DND-41 (cell line): Measurements from ENCODE around the gene ZNF253.
"Not testable (repeated sequence)": the region's sequence is repeated elsewhere in the genome, so short reads cannot be mapped to it uniquely, and the experiment has no call there.

Experiments used
- ATAC-seq: fragments of 200-7000 bp; cut with Tn5 transposase; 3 replicates; pipeline ENCODE4 v1.9.1; 2021; ENCODE audit warnings: low read depth; ENCODE audit not compliant: insufficient read depth
- DNase-seq: peaks from one replicate; pipeline ENCODE4 v3.0.0-alpha.2; 2020
- H2AFZ ChIP-seq: 2 replicates; pipeline ENCODE4 v1.6.0; 2012; ENCODE audit warnings: low read depth, low read length
- H3K27ac ChIP-seq: 2 replicates; pipeline ENCODE4 v1.5.1; 2012; ENCODE audit warnings: low read length, inconsistent platforms
- H3K27me3 ChIP-seq: fragments of 200-600 bp; sonication (generic); 2 replicates; pipeline ENCODE4 v1.6.0; 2012; ENCODE audit warnings: low read length, mild to moderate bottlenecking, inconsistent platforms; ENCODE audit not compliant: insufficient read depth, poor library complexity
- H3K36me3 ChIP-seq: 2 replicates; pipeline ENCODE4 v1.5.1; 2012; ENCODE audit warnings: low read length, inconsistent platforms; ENCODE audit not compliant: insufficient read depth
- H3K4me1 ChIP-seq: 2 replicates; pipeline ENCODE4 v1.5.1; 2012; ENCODE audit warnings: mild to moderate bottlenecking, low read length; ENCODE audit not compliant: insufficient read depth
- H3K4me2 ChIP-seq: 2 replicates; pipeline ENCODE4 v1.6.0; 2012; ENCODE audit warnings: mild to moderate bottlenecking, moderate library complexity, low read length, inconsistent platforms; ENCODE audit not compliant: insufficient read depth
- H3K4me3 ChIP-seq, 2 experiments: fragments of 200-600 bp in 1 of 2; shearing (Covaris generic) in 1 of 2; 2 replicates each; pipeline ENCODE4 v1.5.1; 2012 to 2016; ENCODE audit warnings: inconsistent platforms in 2 of 2, low read length in 2 of 2, mild to moderate bottlenecking in 2 of 2, low read depth in 1 of 2, moderate library complexity in 1 of 2
- H3K79me2 ChIP-seq: 2 replicates; pipeline ENCODE4 v1.6.0; 2012; ENCODE audit warnings: low read length, inconsistent platforms; ENCODE audit not compliant: insufficient read depth
- H3K9ac ChIP-seq: 2 replicates; pipeline ENCODE4 v1.6.0; 2012; ENCODE audit warnings: low read depth, mild to moderate bottlenecking, inconsistent platforms, low read length, moderate library complexity
- H3K9me3 ChIP-seq: 2 replicates; pipeline ENCODE4 v1.5.1; 2012; ENCODE audit warnings: low read length, moderate library complexity, mild to moderate bottlenecking, inconsistent platforms; ENCODE audit not compliant: insufficient read depth, severe bottlenecking
- H4K20me1 ChIP-seq: 2 replicates; pipeline ENCODE4 v1.6.0; 2012; ENCODE audit warnings: low read length; ENCODE audit not compliant: insufficient read depth
- CTCF ChIP-seq: IDR thresholded peaks from 2 replicates; pipeline ENCODE4 v1.5.1; 2012; ENCODE audit warnings: borderline replicate concordance, low read length, moderate library complexity, mild to moderate bottlenecking; ENCODE audit not compliant: poor library complexity, severe bottlenecking; ENCODE audit errors: extremely low read depth
- EZH2 ChIP-seq: IDR thresholded peaks from 3 replicates; pipeline ENCODE4 v1.6.1; 2012; ENCODE audit warnings: borderline replicate concordance, low read depth, mild to moderate bottlenecking, moderate library complexity, low read length, inconsistent platforms; ENCODE audit not compliant: severe bottlenecking

The ZNF253 gene

DNA sequence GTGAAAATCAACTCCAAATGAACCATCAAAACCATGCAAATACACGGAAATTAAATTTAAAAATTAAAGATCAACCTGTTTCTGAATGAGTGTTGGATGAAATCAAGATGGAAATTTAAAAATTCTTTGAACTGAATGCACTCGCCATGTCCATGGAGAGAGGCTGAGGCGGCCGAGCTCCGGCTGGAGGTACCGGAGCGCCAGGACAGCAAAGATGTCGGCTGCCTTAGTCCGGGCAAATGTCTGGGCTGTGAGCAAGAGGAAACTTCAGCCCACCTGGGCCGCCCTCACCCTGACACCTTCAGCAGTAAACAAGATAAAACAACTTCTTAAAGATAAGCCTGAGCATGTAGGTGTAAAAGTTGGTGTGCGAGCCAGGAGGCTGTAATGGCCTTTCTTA is 38.8 kb upstream of the ZNF253 start:
- DNase-seq (no peak), ATAC-seq (no peak)
- Histone ChIP-seq H3K4me2 (no peak overlapping the region), H3K4me3 (no peak overlapping the region), H3K79me2 (no peaks in the 10 kb centered on the region), H3K9ac (no peak overlapping the region), H2AFZ (no peak overlapping the region), H3K4me1 (peaks cover 8% of the 10 kb centered on the region; the same call in 1 of the 2 replicates), H3K36me3 (no peaks in the 10 kb centered on the region), H3K9me3 (peaks cover 31% of the 10 kb centered on the region), H3K27me3 (no peaks in the 10 kb centered on the region), H4K20me1 (no peaks in the 10 kb centered on the region), H3K27ac (no peak overlapping the region)
- TF ChIP-seq EZH2 (no peak), CTCF (no peak)

DNA sequence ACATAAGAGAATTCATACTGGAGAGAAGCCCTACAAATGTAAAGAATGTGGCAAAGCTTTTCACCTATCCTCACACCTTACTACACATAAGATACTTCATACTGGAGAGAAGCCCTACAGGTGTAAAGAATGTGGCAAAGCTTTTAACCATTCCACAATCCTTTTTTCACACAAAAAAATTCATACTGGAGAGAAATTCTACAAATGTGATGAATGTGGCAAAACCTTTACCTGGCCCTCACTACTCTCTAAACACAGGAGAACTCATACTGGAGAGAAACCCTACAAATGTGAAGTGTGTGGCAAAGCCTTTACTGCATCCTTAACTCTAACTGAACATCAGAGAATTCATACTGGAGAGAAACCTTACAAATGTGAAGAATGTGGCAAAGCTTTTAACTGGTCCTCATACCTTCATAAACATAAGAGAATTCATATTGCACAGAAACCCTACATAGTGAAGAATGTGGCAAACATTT is 30.1 kb upstream of the ZNF253 start:
- Histone ChIP-seq H3K79me2 (no peaks in the 10 kb centered on the region), H3K9ac (no peak overlapping the region), H4K20me1 (no peaks in the 10 kb centered on the region), H3K27ac (no peak overlapping the region), H3K27me3 (no peaks in the 10 kb centered on the region), H2AFZ (no peak overlapping the region), H3K9me3 (peaks cover 44% of the 10 kb centered on the region), H3K4me2 (no peak overlapping the region), H3K4me3 (no peak overlapping the region), H3K4me1 (no peaks in the 10 kb centered on the region), H3K36me3 (no peaks in the 10 kb centered on the region)
- ATAC-seq (no peak), DNase-seq (no peak)
- no peak for TF ChIP-seq EZH2
- no peak for TF ChIP-seq CTCF

GRCh38 chr19:19847781-19848180 is 17.9 kb upstream of the ZNF253 start:
- Histone ChIP-seq H3K79me2 (no peaks in the 10 kb centered on the region), H3K4me2 (no peak overlapping the region), H3K9me3 (peaks cover 4% of the 10 kb centered on the region), H3K27ac (no peak overlapping the region), H3K9ac (no peak overlapping the region), H3K4me3 (no peak overlapping the region), H2AFZ (peak overlapping the region; percentile 3; the same call in 1 of the 2 replicates), H3K4me1 (no peaks in the 10 kb centered on the region), H3K36me3 (no peaks in the 10 kb centered on the region), H4K20me1 (no peaks in the 10 kb centered on the region), H3K27me3 (no peaks in the 10 kb centered on the region)
- no peak for DNase-seq
- TF ChIP-seq EZH2 (no peak), CTCF (no peak)
- ATAC-seq, result no peak

DNA sequence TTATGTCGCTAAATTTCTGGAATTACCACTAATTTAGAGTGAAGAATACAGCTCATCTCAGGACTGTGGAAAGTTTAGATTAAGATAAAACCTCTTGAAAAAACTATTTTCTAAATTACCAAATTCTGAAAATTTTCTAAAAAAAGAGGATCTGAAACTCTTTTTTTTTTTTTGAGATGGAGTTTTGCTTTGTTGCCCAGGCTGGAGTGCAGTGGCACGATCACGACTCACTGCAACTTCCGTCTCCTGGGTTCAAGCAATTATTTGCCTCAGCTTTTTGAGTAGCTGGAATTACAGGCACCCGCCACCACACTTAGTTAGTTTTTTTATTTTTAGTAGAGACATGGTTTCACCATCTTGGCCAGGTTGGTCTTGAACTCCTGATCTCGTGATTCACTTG is 16.6 kb upstream of the ZNF253 start:
- Histone ChIP-seq H3K9me3 (peaks cover 4% of the 10 kb centered on the region), H4K20me1 (no peaks in the 10 kb centered on the region), H3K4me1 (no peaks in the 10 kb centered on the region), H3K36me3 (no peaks in the 10 kb centered on the region), H3K79me2 (no peaks in the 10 kb centered on the region), H2AFZ (no peak overlapping the region), H3K4me2 (no peak overlapping the region), H3K27me3 (no peaks in the 10 kb centered on the region), H3K9ac (no peak overlapping the region), H3K27ac (no peak overlapping the region), H3K4me3 (no peak overlapping the region)
- ATAC-seq, result no peak
- no peak for DNase-seq
- no peak for TF ChIP-seq CTCF
- TF ChIP-seq EZH2, result no peak

- not testable (repeated sequence) for H3K36me3 ChIP-seq, H3K27me3 ChIP-seq, H3K9ac ChIP-seq, H3K79me2 ChIP-seq, DNase-seq, H3K4me1 ChIP-seq, H3K4me3 ChIP-seq, H3K27ac ChIP-seq, H3K4me2 ChIP-seq, H2AFZ ChIP-seq, H4K20me1 ChIP-seq, H3K9me3 ChIP-seq, ATAC-seq
These were observed 13.9 kb upstream of the ZNF253 start for GRCh38 chr19:19851740-19852139.
